NCI-H2227 treated with DMSO at 0.1 percent for 48 hours (cell line): ENCODE measurements around the gene EHD3.
A peak's percentile ranks its signal among the peaks of the same experiment; 100 is the strongest.

Experiments used
- DNase-seq: peaks from one replicate; lab custom pipeline; 2025; lab: John Stamatoyannopoulos, UW

Gene EHD3

DNA sequence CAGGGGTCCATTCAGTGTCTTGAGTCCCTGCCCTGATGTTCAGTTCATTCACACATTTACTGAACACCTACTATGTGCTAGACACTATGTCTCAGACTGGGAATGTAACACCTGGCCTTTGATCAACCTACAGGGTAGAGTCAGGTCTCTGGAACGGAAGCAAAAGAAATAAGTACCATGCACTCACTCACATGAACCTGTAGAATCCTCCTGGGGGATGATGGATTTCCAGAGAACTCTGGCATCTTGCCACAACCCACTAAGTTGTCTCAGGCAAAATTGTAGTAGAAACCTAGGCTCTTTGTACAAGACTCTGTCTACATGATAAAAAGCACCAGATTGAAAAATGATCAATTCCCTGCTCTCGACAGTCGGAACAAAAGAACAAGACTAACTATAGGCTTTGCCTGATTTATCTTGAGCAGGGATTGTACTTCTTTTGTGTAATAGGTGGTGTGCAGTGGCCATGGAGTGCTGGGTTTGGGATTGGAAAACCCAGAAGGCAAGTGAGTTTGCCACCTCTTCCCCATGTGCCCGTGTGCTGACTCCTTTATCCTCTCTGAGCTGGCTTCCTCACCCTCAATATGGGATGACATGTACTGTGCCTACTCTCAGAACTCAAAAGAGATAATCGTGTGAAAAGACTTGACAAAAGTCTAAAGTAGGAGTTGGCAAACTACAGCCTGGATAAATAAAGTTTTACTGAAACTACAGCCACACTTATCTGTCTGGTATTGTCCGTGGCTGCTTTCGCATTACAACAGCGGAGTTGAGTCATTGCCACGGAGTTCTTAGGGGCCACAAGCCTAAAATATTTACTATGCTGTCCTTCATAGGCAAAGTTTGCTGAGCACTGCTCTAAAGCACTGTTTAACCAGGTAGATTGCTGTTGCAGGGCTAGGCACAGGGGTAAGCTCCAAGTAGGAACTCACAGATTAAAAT lies 21.0 kb upstream of the EHD3 start:
- no peak for DNase-seq

DNA sequence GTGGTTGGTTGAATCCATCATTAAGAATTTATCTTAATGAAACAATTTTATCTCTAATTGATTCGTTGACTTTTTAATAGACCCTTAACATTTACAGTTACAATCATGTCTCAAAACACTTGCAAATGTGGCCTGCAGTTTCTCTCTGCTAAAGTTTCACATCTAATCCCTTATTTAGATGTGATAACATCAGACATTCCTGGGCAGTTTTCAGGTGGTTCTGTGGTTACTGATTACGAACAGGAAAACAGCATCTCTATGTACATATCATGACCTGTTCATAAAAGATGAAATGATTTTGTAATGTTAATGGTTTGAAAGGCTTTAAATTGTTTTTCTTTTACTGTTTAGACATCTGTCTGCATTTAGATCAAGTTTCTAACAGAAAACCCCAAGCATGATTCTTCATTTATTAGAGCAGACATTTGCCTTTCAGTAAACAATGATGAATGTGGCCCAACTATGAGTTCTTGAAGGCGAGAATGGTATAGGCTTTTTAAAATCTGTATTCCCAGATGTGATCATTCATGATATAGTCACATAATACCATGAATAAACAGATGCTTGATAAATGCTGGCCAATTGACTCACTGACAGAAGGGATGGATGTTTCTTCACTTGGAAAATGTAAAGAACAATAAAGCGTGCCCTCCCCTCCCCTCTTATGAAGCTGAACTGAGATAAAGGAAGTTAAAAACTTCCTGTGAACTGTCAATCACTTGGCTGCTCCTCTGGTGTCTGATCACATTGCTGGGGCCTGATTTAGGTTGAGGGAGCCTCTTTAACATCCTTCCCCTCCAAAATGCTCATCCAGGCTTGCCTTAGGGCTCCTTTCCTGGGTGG lies 20.1 kb upstream of the EHD3 start:
- no peak for DNase-seq

DNA sequence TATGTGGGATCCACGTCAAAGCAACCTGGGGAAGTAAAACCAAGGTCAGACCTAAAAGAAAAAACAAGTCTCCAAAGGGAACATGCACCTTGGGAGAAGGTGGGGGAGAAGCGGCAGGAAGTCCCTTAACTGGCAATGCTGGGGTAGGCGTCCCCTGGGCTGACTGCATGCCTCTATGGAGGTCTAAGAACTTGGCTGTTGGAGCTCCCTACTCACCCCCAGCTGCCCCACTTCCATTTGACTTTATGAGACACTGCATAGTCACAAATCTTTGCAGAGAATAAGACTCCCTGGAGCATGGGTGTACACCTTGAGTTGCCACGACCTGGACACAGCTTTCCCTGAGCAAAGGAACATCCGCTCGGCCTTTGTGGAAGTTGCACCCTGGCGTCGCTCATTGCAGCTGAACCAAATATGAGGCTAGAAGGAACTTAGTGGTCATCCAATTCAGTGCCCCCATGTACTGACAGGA lies 19.5 kb upstream of the EHD3 start:
- no peak for DNase-seq

DNA sequence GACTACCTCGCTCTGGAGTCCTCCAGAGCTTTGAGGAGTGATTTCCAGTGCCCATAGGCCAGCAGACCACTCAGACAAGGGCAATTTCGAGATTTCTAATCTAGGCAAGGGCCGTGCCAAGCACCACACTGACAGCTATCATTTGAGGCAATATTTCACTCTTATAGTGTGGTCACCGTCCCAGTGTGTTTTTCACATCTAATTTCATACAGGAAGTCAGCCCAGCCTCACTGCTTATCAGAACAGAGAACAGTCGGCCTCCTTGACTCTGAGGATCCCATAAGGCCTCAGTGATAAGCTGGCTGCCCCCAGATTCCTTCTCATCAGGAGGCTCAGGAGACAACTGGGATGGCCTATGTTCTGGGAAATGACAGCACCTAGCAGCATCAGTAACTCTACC lies 17.2 kb upstream of the EHD3 start:
- no peak for DNase-seq

DNA sequence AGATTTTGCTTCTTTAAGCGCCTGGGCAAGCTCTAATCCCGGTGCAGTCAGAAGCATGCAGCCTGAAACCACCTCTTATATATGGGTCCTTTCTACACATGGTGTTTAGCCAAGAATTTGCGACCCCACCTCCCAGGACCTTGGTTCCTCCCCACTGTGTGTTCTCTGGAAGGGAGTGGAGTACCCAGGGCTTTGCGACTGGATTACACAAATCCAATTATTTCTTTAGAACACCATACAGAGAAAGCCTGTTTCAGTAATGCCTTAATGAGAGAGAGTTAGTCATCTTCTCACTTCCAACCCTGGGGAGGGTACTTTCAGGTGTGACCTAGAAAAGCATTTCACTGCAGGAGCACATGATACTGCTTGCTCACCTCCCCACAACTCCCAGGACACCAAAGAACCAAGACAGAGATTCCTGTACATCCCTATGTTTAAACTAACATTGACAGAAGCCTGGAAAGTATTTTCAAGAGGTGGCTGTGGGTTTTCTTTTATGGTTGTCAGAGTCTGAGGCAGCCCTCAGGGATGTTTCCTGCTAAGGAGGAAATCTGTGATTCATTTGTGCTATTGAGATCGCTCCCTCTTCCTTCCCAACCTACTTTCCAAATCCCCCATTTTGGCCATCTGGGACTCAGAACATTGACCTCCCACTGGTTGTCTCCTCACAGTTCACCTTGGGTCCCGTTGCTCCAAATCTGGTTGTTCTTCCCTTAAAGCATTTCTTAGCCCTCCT lies 16.3 kb upstream of the EHD3 start, which contains the start of gene CAPN14:
Gene CAPN14, minus strand, starts transcription at position 51 of the 736 bp plus-strand sequence. CDS start 12,068 bp downstream, outside the sequence.
- DNase-seq: no peak

DNA sequence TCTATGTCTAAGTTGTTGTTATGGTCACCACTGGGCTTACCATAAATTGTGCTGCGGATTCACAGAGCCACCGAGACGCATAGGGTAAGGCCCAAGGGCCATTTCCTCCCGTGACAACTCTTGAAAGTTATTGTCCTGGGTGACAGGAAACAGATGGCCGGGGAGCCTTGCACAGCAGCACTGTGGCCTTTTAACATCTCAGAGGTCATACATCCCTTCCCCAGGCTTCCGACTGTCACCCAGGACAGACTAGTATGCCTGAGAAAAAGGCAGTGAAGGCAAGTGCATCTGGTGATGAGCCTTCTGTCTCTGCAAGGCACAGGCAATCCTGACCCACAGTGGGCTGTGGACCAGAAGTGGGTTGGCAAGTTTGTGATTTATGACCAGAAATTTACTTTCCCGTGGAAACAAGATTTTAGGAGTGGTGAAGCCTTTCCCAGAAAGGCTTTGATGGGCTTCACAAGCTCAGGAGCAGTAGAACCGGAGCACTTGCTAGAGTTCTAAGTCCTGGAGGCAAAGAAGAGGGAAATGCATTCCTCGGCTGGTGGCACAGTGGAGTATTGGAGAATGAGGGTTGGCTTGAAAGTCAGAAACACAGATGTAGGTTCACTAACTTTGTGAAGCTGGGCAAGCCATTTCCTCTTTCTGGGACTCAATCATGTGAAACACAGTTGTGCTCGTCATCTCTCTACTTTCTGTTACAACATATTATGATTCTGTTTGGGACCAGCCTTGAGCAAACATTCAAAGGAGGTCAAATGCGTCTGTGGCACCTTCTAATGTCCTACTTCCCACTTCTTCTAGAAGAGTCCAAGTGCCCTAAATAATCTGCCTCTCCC lies 14.6 kb upstream of the EHD3 start:
- no peak for DNase-seq

DNA sequence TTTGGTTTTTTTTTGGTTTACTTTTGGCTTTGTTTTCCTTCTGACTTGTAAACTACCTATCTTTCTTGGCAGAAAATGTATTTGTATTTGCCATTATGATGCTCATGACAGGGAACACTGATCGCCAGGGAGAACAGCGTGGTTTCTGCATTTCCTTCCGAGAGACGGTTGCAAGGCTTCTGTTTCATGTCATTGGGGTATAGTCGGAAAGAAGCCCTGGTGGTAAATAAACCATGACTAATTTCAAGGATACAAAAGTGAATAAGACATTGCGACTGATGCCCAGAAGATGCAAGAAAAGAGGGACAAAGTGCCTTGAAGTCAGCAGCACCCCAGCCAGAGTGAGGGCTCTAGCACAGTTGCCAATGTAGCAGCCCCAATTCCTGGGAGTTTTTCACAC lies 12.4 kb upstream of the EHD3 start:
- DNase-seq: no peak

DNA sequence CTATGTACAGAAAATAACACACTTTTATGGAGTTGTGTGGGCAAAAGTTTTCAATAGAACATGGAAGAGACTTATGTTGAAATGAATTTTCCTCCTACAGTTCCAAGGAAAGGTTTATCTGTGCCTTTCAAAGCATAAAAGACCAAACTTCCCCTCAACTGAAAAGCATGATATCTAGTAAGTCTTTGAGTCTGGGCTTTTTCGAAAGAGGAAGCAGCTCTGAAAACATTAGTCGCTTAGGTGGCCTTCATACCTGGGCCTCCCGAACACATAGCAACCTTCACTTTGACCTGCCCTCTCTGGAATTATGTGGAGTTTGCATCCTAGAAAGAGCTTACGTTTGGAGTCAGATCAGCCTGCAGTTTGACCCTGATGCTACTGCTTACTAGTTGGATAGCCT lies 11.9 kb upstream of the EHD3 start:
- DNase-seq: no peak

DNA sequence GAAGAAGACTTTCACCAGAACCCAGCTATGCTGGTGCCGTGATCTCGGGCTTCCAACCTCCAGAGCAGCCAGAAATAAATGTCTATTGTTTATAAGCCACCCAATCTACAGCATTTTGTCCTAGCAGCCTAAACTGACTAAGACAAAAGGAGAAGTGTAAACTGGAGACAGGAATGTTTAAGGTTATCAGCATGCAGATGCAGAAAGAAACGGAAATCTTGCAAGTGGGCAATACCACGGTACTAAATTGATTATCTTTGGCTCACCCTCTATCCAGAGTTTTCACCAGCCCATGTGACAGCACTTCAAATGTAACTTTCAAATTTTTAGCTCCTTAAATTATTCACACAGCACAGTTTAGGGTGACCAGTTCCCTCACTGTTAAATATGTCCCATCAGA lies 10.9 kb upstream of the EHD3 start:
- no peak for DNase-seq

DNA sequence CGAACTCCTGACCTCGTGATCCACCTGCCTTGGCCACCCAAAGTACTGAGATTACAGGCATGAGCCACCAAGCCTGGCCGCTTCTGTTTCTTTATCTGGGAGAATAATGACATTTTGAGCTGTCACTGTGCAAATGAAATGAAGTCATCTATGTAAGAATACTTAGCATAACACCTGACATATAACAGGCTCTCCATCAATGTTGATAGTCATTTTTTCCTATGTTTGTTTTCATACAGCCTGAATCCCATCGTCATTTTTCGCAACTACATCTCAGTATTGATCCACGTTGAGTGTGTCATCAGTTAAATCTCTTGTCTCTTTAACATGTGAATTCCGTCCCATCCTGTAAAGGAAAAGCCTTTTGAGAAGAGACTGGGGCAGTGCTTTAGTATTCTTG lies 10.2 kb upstream of the EHD3 start:
- DNase-seq: no peak

DNA sequence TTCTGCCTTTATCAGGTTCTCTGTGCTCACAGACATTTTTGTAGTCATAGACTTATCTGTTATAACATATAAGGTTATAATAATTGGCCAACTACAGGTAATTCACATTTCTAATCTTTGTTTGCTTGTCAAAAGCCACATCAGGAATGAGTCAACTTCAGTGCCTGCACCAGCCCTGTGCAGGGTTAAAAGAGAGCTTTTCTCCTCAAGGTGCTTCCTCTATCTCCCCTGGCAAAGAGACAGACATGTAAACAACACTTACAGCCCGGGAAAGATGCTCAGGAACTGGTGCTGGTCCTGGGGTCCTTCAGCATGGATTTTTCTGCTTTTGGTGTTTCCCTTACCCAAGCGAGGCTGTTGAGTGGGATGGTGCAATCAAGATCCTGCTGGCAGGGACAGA lies 7.7 kb upstream of the EHD3 start:
- DNase-seq: no peak

DNA sequence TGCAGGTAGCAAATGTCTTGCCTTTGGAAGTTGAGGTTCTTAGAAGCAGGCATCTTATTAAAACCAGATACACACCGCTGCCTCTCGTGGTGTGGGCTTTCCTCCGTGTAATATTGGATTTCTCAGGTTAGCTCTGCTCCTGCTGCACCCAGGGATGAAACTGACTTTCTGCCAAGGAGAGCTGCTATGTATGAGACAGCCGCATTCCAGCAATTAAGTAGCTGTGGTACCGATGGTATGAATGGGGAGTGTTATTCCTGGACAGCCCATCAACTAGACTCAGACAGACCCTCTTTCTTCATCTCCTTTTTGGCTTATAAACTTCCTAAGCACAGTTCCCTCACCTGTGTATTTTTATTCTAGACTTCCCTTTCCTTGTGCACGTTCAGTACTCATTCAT lies 6.8 kb upstream of the EHD3 start:
- no peak for DNase-seq

DNA sequence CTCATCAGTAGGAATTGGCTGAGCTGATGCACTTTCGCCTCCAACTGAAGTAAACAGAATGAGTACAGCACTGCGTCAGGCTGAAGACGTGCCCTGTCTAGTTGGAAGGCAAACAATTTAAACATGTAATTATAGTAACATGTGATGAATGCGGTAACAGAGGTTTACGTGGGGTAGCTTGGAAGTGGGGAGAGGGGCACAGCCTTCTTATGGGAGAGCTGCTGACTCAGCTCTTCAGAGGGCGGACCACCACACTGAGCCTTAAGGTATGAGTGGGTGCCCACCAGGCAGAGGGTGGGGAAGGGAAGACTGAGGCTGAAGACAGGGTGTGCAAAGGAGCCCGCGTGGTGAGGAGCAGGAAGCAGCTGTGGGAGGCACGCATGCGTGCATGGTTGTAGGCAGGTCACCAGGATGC lies 6.2 kb upstream of the EHD3 start:
- DNase-seq: peak; percentile 41

DNA sequence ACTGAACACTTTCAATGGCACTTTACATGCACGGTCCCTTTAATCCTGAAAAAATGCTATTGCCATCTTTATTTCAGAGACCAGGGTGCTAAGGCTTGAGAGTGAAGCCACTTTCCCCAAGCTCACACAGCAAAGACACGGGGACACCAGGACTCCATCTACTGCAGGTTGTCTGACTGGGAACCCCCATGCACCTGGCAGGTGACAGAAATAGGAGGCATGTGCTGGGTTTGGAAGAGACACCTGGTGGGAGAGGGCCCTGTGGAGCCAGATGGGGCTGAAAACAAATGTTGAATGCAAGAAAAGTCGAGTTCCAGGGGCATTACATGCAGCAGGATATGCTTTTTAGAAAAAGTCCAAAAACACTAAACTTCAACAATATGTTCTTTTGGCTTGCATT lies 5.2 kb upstream of the EHD3 start:
- no peak for DNase-seq

DNA sequence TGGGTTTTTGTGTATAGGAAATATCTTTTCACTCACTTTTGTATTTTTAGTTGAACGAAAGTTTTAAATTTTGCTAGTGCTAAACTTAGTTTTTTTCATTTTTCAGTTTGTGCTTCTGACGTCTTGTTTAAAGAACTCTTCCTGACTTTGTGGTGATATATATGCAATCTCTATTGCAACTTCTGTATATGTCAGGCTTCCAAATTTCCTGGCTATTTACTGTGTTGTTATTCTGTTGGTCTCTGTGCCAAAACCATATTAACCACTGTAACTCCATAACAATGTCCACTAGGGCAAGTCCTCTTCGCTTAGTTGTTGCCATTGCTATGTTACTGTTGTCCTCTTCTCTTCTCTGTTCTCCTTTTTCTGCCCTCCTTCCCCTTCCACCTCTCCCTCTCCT lies 3.2 kb upstream of the EHD3 start:
- DNase-seq: no peak

DNA sequence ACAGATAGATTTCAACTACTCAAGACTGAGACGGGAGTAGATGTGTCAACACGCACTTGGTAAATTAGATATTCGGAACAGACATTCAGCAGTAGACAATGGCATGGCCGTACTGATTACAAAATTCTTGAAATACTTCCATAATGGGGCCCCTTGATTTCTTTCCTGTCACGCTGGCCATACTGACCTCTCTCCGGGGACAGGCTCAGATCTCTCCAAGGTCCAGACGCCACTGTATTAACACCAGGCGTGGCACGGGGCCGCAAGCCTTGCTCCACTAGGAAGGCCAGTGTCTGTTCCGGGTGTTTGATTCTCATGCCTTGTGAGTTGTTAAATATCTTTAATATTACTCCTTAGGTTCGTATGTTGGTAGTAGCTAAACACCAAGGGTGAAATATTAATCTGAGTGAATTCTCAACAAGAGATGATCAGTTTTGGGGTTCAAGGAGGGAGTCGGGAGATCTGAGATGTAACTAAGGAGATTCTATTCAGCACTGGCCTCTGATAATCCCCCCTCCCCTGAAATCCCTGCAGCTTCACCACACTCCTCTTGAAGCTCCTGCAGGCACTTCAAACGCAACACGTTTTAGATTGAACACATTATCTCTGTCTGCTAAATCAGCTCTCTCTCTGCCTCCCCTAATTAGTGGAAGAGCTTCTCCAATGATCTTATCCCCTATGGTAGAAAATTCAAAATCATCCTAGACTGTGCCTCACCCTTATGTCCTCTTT lies 2.2 kb upstream of the EHD3 start:
- no peak for DNase-seq

DNA sequence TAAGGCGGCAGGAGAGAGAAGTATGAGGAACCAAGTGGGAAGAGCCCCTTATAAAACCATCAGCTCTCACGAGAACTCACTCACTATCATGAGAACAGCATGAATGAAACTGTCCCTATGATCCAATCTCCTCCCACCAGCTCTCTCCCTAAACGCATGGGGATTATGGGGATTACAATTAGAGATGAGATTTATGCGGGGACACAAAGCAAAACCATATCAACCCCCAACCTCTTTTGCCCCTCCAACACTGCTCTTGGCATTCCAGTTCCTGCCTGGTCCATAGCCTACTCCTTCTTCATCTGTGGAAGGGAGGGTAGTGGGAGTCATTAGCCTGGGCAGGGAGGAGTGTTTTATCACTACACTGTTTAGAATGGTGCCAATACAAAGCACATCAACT lies 1.4 kb upstream of the EHD3 start:
- DNase-seq: no peak

DNA sequence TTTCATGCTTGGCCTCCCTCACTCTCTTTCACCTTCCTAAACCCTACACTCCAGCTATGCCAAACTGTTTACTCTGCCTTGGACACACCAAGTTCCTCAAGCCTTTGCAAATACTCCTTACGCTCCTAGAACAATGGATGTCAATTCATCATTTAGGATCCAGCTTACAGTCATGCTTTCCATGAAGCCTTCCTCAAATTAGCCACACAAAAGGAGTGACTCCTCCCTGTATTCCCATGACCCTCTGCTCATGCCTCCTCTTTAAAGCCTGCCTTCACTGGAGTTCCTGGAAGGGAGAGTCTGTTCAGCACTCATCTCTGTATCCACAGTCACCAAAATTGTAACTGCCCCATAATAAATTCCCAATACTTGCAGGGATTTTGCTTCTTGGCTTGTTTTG lies 721 bp upstream of the EHD3 start:
- DNase-seq: no peak

DNA sequence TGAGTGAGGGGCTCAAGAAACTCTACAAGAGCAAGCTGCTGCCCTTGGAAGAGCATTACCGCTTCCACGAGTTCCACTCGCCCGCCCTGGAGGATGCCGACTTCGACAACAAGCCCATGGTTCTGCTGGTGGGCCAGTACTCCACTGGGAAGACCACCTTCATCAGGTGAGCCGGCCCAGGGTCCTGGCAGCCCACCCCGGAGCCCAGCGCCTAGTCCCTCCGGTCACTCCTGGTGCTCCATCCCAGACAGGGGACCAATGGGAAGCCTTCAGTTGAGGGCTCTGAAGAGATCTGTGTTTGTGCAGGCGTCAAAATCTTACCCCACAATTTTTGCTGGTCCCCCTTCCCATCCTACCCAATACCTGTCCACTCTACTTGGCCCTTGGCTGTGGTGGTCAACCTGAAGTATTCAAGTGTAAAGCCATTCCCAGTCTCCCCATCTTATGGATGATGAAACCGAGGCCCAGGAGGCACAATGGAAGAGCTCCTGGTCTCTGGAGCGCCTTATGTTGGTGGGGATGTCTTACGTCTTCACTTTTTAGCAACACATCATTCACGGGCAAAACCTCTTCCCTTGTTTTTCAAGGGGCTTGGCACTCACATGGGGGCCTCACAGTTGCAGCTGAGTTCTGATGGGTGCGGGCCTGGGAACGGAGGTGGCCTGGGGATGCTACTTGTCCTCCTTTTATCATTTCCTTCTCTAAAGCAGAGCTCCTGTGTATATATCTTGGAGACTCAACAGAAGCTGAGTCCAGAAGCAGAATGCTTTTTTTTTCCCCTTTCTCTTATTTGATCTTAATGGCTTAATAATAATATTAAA lies 941 bp downstream of the EHD3 start:
- DNase-seq: no peak

DNA sequence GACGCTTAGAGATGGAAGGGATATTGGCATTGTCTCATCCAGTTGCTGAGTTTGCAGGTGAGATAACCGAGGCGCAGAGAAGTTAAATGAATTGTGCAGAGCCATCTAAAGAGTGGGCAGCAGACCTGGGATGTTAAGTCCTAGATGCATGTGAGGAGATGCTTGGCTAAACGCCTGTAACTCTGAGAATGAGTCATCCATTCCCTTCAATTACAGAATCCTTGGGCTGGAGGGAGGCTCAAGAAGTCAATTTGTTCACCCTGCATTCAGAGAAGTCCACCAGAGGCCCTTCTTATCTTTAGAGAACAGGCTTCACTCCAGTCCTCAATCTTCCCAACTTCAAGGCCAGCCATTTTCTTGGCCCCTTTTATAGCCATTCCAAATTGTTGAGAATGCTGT lies 1.6 kb downstream of the EHD3 start:
- DNase-seq: no peak
